Skeletal muscle satellite cell (primary cell): Measurements from ENCODE around the gene MATN4.

ENCODE experiments used
- H3K27me3 ChIP-seq: 2 replicates; pipeline ENCODE4 v1.7.0; 2013; ENCODE audit warnings: low read length; ENCODE audit not compliant: control insufficient read depth, insufficient read depth
- H3K36me3 ChIP-seq: 2 replicates; pipeline ENCODE4 v1.7.0; 2013; ENCODE audit warnings: mild to moderate bottlenecking, control low read depth, low read length; ENCODE audit not compliant: insufficient read depth
- H3K4me1 ChIP-seq: 2 replicates; pipeline ENCODE4 v1.7.0; 2013; ENCODE audit warnings: low read length; ENCODE audit not compliant: control insufficient read depth, insufficient read depth
- H3K4me2 ChIP-seq: 2 replicates; pipeline ENCODE4 v1.7.0; 2013; ENCODE audit warnings: mild to moderate bottlenecking, low read length
- H3K4me3 ChIP-seq: 2 replicates; pipeline ENCODE4 v1.7.0; 2013; ENCODE audit warnings: low read length
- H3K9ac ChIP-seq: 2 replicates; pipeline ENCODE4 v1.7.0; 2013; ENCODE audit warnings: mild to moderate bottlenecking, low read depth, low read length, moderate library complexity
- H3K9me3 ChIP-seq: replicated peaks from 2 replicates; pipeline ENCODE4 v1.7.0; 2013; ENCODE audit warnings: mild to moderate bottlenecking, control low read depth, low read length

Gene MATN4

GRCh38 chr20:45322952-45323383 is 14.9 kb upstream of the MATN4 start:
- H3K9me3 ChIP-seq, result no peaks in the 10 kb centered on the region
- H3K4me3 ChIP-seq, result no peak overlapping the region
- H3K36me3 ChIP-seq, result peaks cover 34% of the 10 kb centered on the region
- H3K4me2 ChIP-seq, result no peak overlapping the region
- peaks cover 8% of the 10 kb centered on the region for H3K27me3 ChIP-seq
- H3K4me1 ChIP-seq, result no peaks in the 10 kb centered on the region
- H3K9ac ChIP-seq, result no peak overlapping the region

DNA sequence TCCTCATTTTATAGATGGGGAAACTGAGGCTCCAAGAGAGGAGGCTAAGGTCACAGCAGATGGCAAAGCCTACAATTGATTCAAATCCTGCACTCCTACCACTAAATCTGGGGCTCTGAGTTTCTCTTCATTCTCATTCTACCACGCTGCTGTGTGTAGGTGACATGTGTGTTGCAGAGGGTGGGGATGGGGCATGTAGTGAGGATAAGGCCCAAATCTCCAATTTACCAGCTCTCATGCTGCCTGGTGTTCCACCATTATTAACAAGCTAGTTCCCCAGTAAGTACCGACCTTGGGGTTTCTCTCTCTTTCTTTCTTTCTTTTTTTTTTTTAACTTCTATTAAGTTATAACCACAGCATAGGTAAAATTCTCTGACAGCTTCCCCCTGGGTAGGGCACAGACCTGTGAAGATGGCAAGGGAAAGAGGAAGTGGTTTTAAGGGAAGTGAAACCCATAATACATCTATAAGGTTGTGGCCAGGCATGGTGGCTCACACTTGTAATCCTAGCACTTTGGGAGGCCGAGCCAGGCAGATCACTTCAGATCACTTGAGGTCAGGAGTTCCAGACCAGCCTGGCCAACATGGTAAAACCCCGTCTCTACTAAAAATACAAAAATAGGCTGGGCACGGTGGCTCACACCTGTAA is 13.0 kb upstream of the MATN4 start:
- Histone ChIP-seq H3K4me3 (no peak overlapping the region), H3K9me3 (no peaks in the 10 kb centered on the region), H3K27me3 (peaks cover 26% of the 10 kb centered on the region), H3K36me3 (peaks cover 20% of the 10 kb centered on the region), H3K4me1 (no peaks in the 10 kb centered on the region), H3K9ac (no peak overlapping the region), H3K4me2 (no peak overlapping the region)

DNA sequence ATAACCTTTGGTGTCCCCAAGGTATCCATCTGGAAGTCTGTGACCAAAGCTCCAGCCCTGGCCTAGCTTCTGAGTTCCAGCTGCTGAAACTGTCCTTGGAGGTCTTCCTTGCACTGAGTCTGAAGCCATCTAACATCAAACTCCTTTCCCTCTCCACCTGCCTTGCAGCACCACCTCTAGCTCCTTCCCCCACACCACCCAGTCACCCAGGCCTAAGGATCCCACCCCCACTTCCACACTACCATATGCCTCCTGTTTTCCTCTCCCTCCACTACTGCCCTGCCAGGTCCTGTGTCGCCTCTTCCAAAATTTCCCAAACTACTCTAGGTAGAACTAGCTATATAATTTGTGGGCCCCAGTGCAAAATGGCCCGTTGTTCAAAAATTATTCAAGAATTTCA is 10.8 kb upstream of the MATN4 start:
- H3K4me1 ChIP-seq, result no peaks in the 10 kb centered on the region
- H3K27me3 ChIP-seq, result peaks cover 42% of the 10 kb centered on the region
- H3K4me3 ChIP-seq, result no peak overlapping the region
- no peak overlapping the region for H3K4me2 ChIP-seq
- no peaks in the 10 kb centered on the region for H3K9me3 ChIP-seq
- no peaks in the 10 kb centered on the region for H3K36me3 ChIP-seq
- H3K9ac ChIP-seq, result no peak overlapping the region

DNA sequence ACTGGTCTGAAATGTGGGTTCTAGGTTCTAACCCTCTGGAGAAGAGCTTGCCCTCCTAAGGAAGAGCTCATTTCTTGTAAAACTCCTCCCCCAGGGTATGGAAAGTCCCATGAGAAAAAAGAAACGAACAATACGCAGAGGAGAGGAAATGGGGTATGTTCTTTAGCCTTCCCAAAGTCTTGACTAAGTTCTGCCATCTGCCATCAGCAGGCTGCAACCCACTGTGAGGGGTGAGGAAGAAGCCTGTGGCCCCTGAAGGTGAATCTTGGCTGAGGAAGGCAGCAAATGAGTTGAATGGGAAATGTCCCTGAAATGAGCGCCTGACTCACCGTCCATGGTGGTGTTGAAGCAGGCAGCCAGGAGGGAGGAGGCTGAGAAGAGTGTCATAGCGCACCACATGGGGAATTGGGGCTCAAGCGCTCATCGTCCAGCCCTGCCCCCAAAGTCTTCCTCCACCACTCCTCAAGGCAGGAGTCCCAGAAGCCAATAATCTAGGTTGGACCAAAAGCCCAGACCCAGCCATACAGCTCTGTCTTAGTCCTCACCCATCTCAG is 10.4 kb upstream of the MATN4 start:
- Histone ChIP-seq H3K4me2 (no peak overlapping the region), H3K9ac (no peak overlapping the region), H3K9me3 (no peaks in the 10 kb centered on the region)

DNA sequence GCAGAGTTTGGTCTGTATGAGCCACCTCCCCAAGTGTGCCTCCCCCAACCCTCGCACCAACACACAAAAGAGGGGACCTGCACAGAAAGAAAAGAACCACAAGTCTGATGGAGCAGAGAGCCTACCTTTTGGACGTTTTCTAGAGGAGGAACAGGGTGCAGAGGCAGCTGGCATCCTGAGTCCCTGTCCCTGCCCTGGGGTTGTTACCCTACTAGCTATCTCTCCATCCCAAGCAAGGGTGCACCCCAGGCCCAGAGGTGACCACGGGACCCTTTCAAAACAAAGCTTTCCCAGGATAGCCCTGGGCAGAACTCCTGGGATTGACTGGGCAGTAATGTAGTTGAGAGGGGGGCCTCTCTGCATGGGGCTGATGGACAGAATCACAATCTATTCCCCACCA is 9.7 kb upstream of the MATN4 start:
- Histone ChIP-seq H3K36me3 (no peaks in the 10 kb centered on the region), H3K4me1 (no peaks in the 10 kb centered on the region), H3K27me3 (peaks cover 52% of the 10 kb centered on the region), H3K9me3 (no peaks in the 10 kb centered on the region), H3K4me3 (no peak overlapping the region), H3K9ac (no peak overlapping the region), H3K4me2 (no peak overlapping the region)

More for the DNA sequence above, 10.4 kb upstream of the MATN4 start:
- H3K36me3 ChIP-seq, result no peaks in the 10 kb centered on the region
- H3K4me3 ChIP-seq, result no peak overlapping the region
- H3K27me3 ChIP-seq, result peaks cover 47% of the 10 kb centered on the region
- no peaks in the 10 kb centered on the region for H3K4me1 ChIP-seq

GRCh38 chr20:45316150-45317080 is 8.3 kb upstream of the MATN4 start:
- Histone ChIP-seq H3K9me3 (no peaks in the 10 kb centered on the region), H3K9ac (no peak overlapping the region), H3K4me3 (no peak overlapping the region), H3K4me2 (no peak overlapping the region), H3K36me3 (no peaks in the 10 kb centered on the region), H3K27me3 (peaks cover 56% of the 10 kb centered on the region), H3K4me1 (no peaks in the 10 kb centered on the region)

GRCh38 chr20:45315672-45316071 is 7.6 kb upstream of the MATN4 start:
- no peak overlapping the region for H3K9ac ChIP-seq
- H3K36me3 ChIP-seq, result no peaks in the 10 kb centered on the region
- H3K27me3 ChIP-seq, result peaks cover 56% of the 10 kb centered on the region
- no peaks in the 10 kb centered on the region for H3K4me1 ChIP-seq
- no peaks in the 10 kb centered on the region for H3K9me3 ChIP-seq
- no peak overlapping the region for H3K4me3 ChIP-seq
- no peak overlapping the region for H3K4me2 ChIP-seq

DNA sequence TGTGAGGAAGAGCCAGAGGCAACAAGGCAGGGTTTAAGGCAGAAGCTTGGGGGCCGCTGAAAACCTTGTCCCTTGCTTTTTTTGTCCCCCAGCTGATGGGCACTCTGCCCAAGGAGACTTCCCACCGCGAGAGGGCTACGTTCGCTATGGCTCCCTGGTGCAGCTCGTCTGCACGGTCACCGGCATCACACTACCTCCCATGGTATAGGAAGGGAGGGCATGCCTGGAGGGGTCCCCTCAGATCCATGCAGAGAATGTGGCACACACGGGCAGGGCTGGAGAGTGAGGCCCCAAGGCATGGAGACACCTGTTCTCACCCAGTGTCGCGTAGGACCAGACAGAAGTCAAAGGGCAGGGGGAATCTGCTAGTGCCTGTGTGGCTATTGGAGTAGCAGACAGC is 5.8 kb upstream of the MATN4 start:
- Histone ChIP-seq H3K4me1 (no peaks in the 10 kb centered on the region), H3K36me3 (no peaks in the 10 kb centered on the region), H3K27me3 (peaks cover 64% of the 10 kb centered on the region), H3K9ac (no peak overlapping the region), H3K4me3 (no peak overlapping the region), H3K9me3 (no peaks in the 10 kb centered on the region), H3K4me2 (no peak overlapping the region)

DNA sequence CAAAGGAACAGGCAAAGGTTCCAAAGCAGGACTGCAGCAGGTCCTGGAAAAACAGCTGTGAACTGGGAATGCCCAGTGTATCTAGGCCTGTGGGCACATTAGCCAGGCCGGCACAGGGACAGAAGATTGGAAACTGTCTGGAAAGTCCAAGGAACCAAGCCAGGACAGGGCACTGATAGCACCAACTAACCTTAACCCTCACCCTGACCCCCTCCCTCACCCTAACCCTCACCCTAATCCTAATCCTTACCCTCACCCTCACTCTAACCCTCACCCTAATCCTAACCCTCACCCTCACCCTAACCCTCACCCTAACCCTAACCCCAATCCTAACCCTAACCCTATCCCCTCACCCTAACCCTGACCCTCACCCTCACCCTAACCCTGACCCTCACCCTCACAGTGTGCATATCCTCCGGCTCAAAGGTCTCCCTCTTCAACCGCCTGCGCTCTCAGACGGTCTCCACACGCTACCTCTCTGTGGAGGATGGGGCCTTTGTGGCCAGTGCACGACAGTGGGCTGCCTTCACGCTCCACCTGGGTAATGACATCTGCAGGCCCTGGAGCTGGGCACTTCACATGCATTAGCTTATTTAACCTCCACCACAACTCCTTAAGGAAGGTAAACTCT is 5.1 kb upstream of the MATN4 start:
- no peak overlapping the region for H3K4me3 ChIP-seq
- H3K36me3 ChIP-seq, result no peaks in the 10 kb centered on the region
- H3K4me2 ChIP-seq, result no peak overlapping the region
- no peaks in the 10 kb centered on the region for H3K4me1 ChIP-seq
- H3K9ac ChIP-seq, result no peak overlapping the region
- H3K27me3 ChIP-seq, result peaks cover 65% of the 10 kb centered on the region
- H3K9me3 ChIP-seq, result no peaks in the 10 kb centered on the region

DNA sequence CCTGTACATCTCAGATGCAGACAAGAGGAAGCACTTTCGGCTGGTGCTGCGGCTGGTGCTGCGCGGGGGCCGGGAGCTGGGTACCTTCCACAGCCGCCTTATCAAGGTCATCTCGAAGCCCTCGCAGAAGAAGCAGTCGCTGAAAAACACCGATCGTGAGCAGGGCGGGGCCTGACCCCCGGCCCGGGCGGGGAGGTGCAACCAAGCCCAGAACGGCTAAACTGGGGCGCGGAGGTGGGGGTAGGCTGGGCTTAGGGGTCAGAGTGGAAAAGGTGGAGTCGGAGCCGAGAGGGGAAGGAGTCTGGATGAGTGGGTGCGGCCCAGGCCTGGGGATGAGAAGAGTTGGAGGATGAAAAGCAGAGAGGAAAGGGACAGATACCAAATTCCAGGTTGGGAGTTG is 4.1 kb upstream of the MATN4 start:
- Histone ChIP-seq H3K9me3 (no peaks in the 10 kb centered on the region), H3K27me3 (peaks cover 65% of the 10 kb centered on the region)

GRCh38 chr20:45311589-45312211 is 3.6 kb upstream of the MATN4 start:
- no peak overlapping the region for H3K9ac ChIP-seq
- no peaks in the 10 kb centered on the region for H3K4me1 ChIP-seq
- no peak overlapping the region for H3K4me3 ChIP-seq
- no peaks in the 10 kb centered on the region for H3K36me3 ChIP-seq
- no peaks in the 10 kb centered on the region for H3K9me3 ChIP-seq
- H3K4me2 ChIP-seq, result peak overlapping the region; percentile 53
- H3K27me3 ChIP-seq, result peaks cover 65% of the 10 kb centered on the region

More for the DNA sequence above, 4.1 kb upstream of the MATN4 start:
- H3K36me3 ChIP-seq, result no peaks in the 10 kb centered on the region
- no peaks in the 10 kb centered on the region for H3K4me1 ChIP-seq
- H3K9ac ChIP-seq, result no peak overlapping the region
- no peak overlapping the region for H3K4me3 ChIP-seq
- no peak overlapping the region for H3K4me2 ChIP-seq
